Natural killer cell (primary cell): ENCODE measurements around the gene S100A3. TPM values are rescaled to one million over a fixed set of nuclear protein-coding genes. Genes with fewer than 3 reads are reported as not detected.

Source experiments
- ATAC-seq, 3 donors: fragments of 150-1000 bp in 2 of 3; fragments of 200-7000 bp in 1 of 3; cut with Tn5 transposase; 1 replicate in 1 of 3; 2 replicates in 2 of 3; pipeline ENCODE4 v1.10.0; 2021; ENCODE audit warnings: mild to moderate bottlenecking in 2 of 3, moderate library complexity in 2 of 3
- DNase-seq, 2 donors: peaks; one replicate each; pipeline versions ENCODE4 v3.0.0 to v3.0.0-alpha.2; 2013 to 2021; ENCODE audit warnings: mixed read lengths in 1 of 2
- H3K27ac ChIP-seq: one replicate; pipeline ENCODE4 v1.5.1; 2013; ENCODE audit warnings: mild to moderate bottlenecking, low read length
- H3K27me3 ChIP-seq: one replicate; pipeline ENCODE4 v1.6.1; 2013; ENCODE audit warnings: low read length; ENCODE audit not compliant: control insufficient read depth, insufficient read depth
- H3K36me3 ChIP-seq: one replicate; pipeline ENCODE4 v1.6.1; 2013; ENCODE audit warnings: low read length; ENCODE audit not compliant: control insufficient read depth, insufficient read depth
- H3K4me1 ChIP-seq: one replicate; pipeline ENCODE4 v1.6.1; 2013; ENCODE audit warnings: low read length; ENCODE audit not compliant: control insufficient read depth, insufficient read depth
- H3K4me3 ChIP-seq: one replicate; pipeline ENCODE4 v1.5.1; 2013; ENCODE audit warnings: low read length
- H3K9me3 ChIP-seq: one replicate; pipeline ENCODE4 v1.6.1; 2013; ENCODE audit warnings: low read length; ENCODE audit not compliant: control insufficient read depth, insufficient read depth
- H3K27ac Mint-ChIP-seq, 2 donors: one replicate each; pipeline ENCODE4 v1.8.0; 2022; ENCODE audit warnings: mild to moderate bottlenecking in 2 of 2, mixed read lengths in 2 of 2, moderate library complexity in 1 of 2
- H3K27me3 Mint-ChIP-seq, 2 donors: one replicate each; pipeline ENCODE4 v1.8.0; 2022; ENCODE audit warnings: low read depth in 2 of 2, mixed read lengths in 2 of 2
- H3K36me3 Mint-ChIP-seq: one replicate; pipeline ENCODE4 v1.8.0; 2022; ENCODE audit warnings: mixed read lengths
- H3K4me1 Mint-ChIP-seq, 2 donors: one replicate each; pipeline ENCODE4 v1.8.0; 2022; ENCODE audit warnings: mixed read lengths in 2 of 2
- H3K4me3 Mint-ChIP-seq: one replicate; pipeline ENCODE4 v1.8.0; 2022; ENCODE audit warnings: mild to moderate bottlenecking, moderate library complexity, mixed read lengths
- H3K9me3 Mint-ChIP-seq, 2 donors: one replicate each; pipeline ENCODE4 v1.8.0; 2022; ENCODE audit warnings: mixed read lengths in 2 of 2
- WGBS: methylation state at CpG from one replicate; pipeline ENCODE4 v1.1.7; 2013; ENCODE audit warnings: missing lambda C conversion rate; ENCODE audit not compliant: insufficient coverage; 5-methylcytosine and 5-hydroxymethylcytosine counted together
- intact Hi-C: fragments of 100-400 bp; cut with micrococcal nuclease; formaldehyde crosslinking; loops from one replicate; pipeline ENCODE4 v1.14.2; 2022
- total RNA-seq, 4 donors: library from RNA; stranded (reverse); fragments of 120-200 nt in 1 of 4; gene quantifications; one replicate each; pipeline versions ENCODE4 v1.2.3 to v1.2.4, GENCODE V29; 2013 to 2022
- TF ChIP-seq, protein P1 (sequence below): fragments of 200-600 bp; IDR thresholded peaks from one replicate; pipeline ENCODE4 v1.8.0; 2022; ENCODE audit warnings: antibody characterized with exemption

Gene S100A3, protein sequence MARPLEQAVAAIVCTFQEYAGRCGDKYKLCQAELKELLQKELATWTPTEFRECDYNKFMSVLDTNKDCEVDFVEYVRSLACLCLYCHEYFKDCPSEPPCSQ
- total RNA-seq, result not detected
- total RNA-seq (2013), result not detected

DNA sequence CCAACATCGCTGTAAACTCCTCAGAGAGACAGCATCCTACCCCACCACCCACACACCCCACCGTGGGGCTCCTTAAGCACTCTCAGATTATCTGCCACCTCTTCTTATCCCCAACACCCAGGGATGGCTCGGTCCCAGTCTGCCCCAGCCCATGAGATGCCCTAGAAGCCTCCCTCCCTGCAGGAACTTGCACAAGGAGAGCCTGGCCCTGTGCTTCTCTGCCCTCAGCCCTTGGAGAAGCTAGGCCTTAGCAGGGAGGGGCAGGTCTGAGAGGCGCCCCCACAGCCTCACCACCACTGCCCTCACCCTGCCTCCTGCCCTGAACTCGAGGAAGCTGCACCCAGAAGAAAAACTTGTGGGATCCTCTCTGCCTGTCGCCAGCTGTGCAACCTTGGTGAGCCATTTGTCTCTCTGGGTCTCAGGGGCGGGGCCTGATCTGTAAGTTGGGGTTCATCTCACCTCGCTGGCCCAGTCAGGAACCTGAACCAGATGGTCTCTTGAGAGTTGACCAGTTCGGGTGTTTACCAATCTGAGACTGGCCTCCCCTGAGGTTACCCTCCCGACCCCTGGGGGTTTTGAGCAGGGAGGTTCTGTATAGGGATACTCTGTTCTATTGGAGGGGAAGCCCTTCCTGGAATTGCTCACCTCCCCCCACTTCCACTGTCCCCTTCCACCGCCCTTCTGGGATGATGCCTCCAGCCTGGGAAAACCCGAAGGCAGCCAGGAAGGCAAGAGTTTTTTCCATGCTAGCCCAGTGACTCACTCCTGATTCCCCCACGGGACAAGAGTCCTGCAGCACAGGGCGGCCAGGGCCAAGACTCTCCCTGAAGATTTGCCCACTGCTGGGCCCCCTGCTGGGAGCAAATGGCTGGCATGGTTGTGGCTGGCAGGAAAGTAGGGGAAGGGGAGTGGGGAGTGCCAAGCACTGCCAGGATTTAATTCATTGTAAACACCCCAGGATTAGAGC, at the start of gene S100A3:
S100A3 (minus strand) TSS at position 537 of the 967 bp plus-strand sequence. CDS start 773 bp downstream, outside the sequence.
- no peak for DNase-seq
- H3K27me3 Mint-ChIP-seq, result peaks cover 0 to 8% of the 10 kb centered on the region in 2 donors
- Histone ChIP-seq H3K4me1 (peaks cover 43% of the 10 kb centered on the region), H3K9me3 (no peaks in the 10 kb centered on the region), H3K27ac (no peak within 1 kb of the TSS), H3K27me3 (no peaks in the 10 kb centered on the region), H3K4me3 (no peak within 1 kb of the TSS), H3K36me3 (peaks cover 6% of the 10 kb centered on the region)
- no peak within 1 kb of the TSS for H3K27ac Mint-ChIP-seq
- no peaks in the 10 kb centered on the region for H3K9me3 Mint-ChIP-seq
- TF ChIP-seq, protein P1, sequence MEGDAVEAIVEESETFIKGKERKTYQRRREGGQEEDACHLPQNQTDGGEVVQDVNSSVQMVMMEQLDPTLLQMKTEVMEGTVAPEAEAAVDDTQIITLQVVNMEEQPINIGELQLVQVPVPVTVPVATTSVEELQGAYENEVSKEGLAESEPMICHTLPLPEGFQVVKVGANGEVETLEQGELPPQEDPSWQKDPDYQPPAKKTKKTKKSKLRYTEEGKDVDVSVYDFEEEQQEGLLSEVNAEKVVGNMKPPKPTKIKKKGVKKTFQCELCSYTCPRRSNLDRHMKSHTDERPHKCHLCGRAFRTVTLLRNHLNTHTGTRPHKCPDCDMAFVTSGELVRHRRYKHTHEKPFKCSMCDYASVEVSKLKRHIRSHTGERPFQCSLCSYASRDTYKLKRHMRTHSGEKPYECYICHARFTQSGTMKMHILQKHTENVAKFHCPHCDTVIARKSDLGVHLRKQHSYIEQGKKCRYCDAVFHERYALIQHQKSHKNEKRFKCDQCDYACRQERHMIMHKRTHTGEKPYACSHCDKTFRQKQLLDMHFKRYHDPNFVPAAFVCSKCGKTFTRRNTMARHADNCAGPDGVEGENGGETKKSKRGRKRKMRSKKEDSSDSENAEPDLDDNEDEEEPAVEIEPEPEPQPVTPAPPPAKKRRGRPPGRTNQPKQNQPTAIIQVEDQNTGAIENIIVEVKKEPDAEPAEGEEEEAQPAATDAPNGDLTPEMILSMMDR, result no peak
- WGBS, result 76% methylated on average over 13 of the region's 14 CpGs
- peaks cover 27 to 49% of the 10 kb centered on the region in 2 donors for H3K4me1 Mint-ChIP-seq
- H3K4me3 Mint-ChIP-seq, result no peak within 1 kb of the TSS
- no peaks in the 10 kb centered on the region for H3K36me3 Mint-ChIP-seq
- intact Hi-C loops, result no loop called here
- no peak for ATAC-seq

GRCh38 chr1:153598309-153599172, 49.5 kb upstream of the S100A3 start:
- peak in 1 of 2 donors; percentile 34 for DNase-seq
- Histone ChIP-seq H3K9me3 (no peaks in the 10 kb centered on the region), H3K36me3 (no peaks in the 10 kb centered on the region), H3K27me3 (no peaks in the 10 kb centered on the region), H3K27ac (peak overlapping the region; percentile 67), H3K4me1 (peaks cover 14% of the 10 kb centered on the region), H3K4me3 (no peak overlapping the region)
- Mint-ChIP-seq H3K4me1 (no peaks in the 10 kb centered on the region), H3K4me3 (no peak overlapping the region), H3K27me3 (peaks cover 0 to 2% of the 10 kb centered on the region in 2 donors), H3K36me3 (no peaks in the 10 kb centered on the region), H3K27ac (no peak overlapping the region), H3K9me3 (no peaks in the 10 kb centered on the region)
- intact Hi-C loops, result no loop called here
- ATAC-seq, result peak in 2 of 3 donors; percentile 24 to 45
- TF ChIP-seq, protein P1, result no peak
- WGBS, result 55% methylated on average over 7 of the region's 7 CpGs

- WGBS, result 89% methylated on average over 6 of the region's 6 CpGs
- Mint-ChIP-seq H3K4me1 (no peaks in the 10 kb centered on the region), H3K27ac (no peak overlapping the region), H3K9me3 (no peaks in the 10 kb centered on the region), H3K27me3 (no peaks in the 10 kb centered on the region), H3K36me3 (no peaks in the 10 kb centered on the region), H3K4me3 (no peak overlapping the region)
- Histone ChIP-seq H3K4me3 (no peak overlapping the region), H3K9me3 (no peaks in the 10 kb centered on the region), H3K27me3 (no peaks in the 10 kb centered on the region), H3K27ac (no peak overlapping the region), H3K36me3 (no peaks in the 10 kb centered on the region), H3K4me1 (peaks cover 14% of the 10 kb centered on the region)
- intact Hi-C loops, result no loop called here
- TF ChIP-seq, protein P1, result no peak
- ATAC-seq (no peak), DNase-seq (no peak)
Measured at GRCh38 chr1:153597206-153597605, 48.1 kb upstream of the S100A3 start.
